Natural killer cell treated with Interleukin-12 subunit alpha and Interleukin-12 subunit beta and Interleukin-15 and Interleukin-18, amount 100 ng/mL, for 72 hours (primary cell): Measurements from ENCODE around the gene ARHGAP27. TPM values are rescaled to one million over a fixed set of nuclear protein-coding genes. Genes with fewer than 3 reads are reported as not detected.
"Not testable (repeated sequence)": the region's sequence is repeated elsewhere in the genome, so short reads cannot be mapped to it uniquely, and the experiment has no call there.

ENCODE experiments used
- ATAC-seq, 2 donors: fragments of 150-1000 bp; cut with Tn5 transposase in 1 of 2; sonication (Bioruptor Pico), chemical (Tn5 transposase) in 1 of 2; 2 replicates each; pipeline ENCODE4 v1.10.0; 2021
- DNase-seq: peaks from one replicate; pipeline ENCODE4 v3.0.0; 2022; ENCODE audit warnings: low spot score
- H3K27ac Mint-ChIP-seq, 2 donors: 1 replicate in 1 of 2; 2 replicates in 1 of 2; pipeline ENCODE4 v1.8.0; 2022; ENCODE audit warnings: mixed read lengths in 2 of 2, mild to moderate bottlenecking in 1 of 2, moderate library complexity in 1 of 2
- H3K27me3 Mint-ChIP-seq, 2 donors: 1 replicate in 1 of 2; 2 replicates in 1 of 2; pipeline ENCODE4 v1.8.0; 2022; ENCODE audit warnings: mixed read lengths in 2 of 2
- H3K36me3 Mint-ChIP-seq: one replicate; pipeline ENCODE4 v1.8.0; 2022; ENCODE audit warnings: mixed read lengths
- H3K4me1 Mint-ChIP-seq, 2 donors: 1 replicate in 1 of 2; 2 replicates in 1 of 2; pipeline ENCODE4 v1.8.0; 2022; ENCODE audit warnings: low read depth in 2 of 2, mixed read lengths in 2 of 2, mild to moderate bottlenecking in 1 of 2
- H3K4me3 Mint-ChIP-seq: one replicate; pipeline ENCODE4 v1.8.0; 2022; ENCODE audit warnings: mixed read lengths
- H3K9me3 Mint-ChIP-seq: 2 replicates; pipeline ENCODE4 v1.8.0; 2022; ENCODE audit warnings: mixed read lengths
- total RNA-seq, 2 donors: library from RNA; stranded (reverse); gene quantifications; one replicate each; pipeline ENCODE4 v1.2.3, GENCODE V29; 2022

Gene ARHGAP27
- total RNA-seq, 2 donors from 2014 or later, result 79.1 to 102 TPM

GRCh38 chr17:45452329-45453224 lies 19.9 kb upstream of the ARHGAP27 start:
- H3K4me1 Mint-ChIP-seq, result peaks cover 15 to 21% of the 10 kb centered on the region in 2 donors
- not testable (repeated sequence) for DNase-seq, H3K9me3 Mint-ChIP-seq, H3K27ac Mint-ChIP-seq, H3K4me3 Mint-ChIP-seq, H3K27me3 Mint-ChIP-seq, ATAC-seq, H3K36me3 Mint-ChIP-seq

DNA sequence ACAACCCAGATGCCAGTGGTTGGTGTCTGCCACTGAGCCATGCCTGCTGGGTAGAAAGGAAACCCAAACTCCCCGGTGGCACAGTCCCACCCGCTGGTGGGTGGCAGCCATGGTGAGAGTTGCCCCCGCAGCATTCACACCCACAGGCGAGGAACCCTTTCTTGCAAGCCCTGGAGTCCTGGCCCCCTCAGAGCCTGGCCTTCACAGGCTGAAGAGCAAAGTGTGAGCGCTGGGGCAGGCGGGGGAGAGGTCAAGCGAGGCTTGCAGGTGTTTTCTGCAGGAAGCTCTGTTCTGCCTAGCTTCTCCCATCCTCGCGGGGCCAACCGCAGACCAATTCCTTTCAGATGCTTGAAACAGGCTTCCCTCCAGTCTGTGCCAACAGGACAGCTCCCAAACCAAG lies 19.0 kb upstream of the ARHGAP27 start:
- not testable (repeated sequence) for H3K4me3 Mint-ChIP-seq, H3K36me3 Mint-ChIP-seq, H3K9me3 Mint-ChIP-seq, H3K27me3 Mint-ChIP-seq, H3K27ac Mint-ChIP-seq, DNase-seq
- peak; percentile 56 to 80 for ATAC-seq
- H3K4me1 Mint-ChIP-seq, result peaks cover 15 to 21% of the 10 kb centered on the region in 2 donors

DNA sequence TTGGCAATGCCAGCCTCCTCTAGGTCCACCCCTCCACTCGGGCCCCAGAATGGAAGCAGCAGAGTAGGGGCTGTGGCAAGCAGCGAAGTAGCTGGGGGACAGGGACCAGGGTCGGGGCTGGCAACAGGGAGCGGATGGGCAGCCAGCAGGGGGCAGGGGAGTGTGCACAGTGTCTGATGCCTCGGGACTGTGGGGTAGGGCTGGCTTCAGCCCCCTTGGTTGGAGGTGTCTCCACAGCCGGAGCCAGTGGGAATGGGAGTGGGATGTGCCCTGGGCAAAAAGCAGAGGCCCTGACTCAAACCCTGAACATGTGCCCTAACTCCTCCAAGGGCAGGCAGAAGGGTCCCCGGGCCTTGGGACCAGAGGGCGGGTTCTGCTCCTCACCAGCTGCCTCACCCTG lies 18.5 kb upstream of the ARHGAP27 start:
- Mint-ChIP-seq H3K9me3 (no peaks in the 10 kb centered on the region), H3K27me3 (no peaks in the 10 kb centered on the region), H3K27ac (no peak overlapping the region), H3K4me1 (peaks cover 15 to 21% of the 10 kb centered on the region in 2 donors), H3K36me3 (no peaks in the 10 kb centered on the region), H3K4me3 (no peak overlapping the region)
- no peak for DNase-seq
- ATAC-seq, result peak in 1 of 2 donors; percentile 57

DNA sequence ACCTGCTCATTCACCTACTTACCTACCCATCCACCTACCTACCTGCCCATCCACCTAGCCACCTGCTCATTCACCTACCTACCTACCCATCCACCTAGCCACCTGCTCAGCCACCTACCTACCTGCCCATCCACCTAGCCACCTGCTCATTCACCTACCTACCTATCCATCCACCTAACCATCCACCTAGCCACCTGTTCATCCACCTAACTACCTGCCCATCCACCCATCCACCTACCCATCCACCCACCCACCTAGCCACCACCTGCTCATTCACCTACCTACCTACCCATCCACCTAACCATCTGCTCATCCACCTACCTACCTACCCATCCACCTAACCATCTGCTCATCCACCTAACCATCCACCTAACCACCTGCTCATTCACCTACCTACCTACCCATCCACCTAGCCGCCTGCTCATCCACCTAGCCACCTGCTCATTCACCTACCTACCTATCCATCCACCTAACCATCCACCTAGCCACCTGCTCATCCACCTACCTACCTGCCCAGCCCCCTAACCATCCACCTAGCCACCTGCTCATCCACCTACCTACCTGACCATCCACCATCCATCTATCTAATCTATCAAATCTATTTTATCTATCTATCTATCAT lies 17.1 kb upstream of the ARHGAP27 start:
- H3K4me3 Mint-ChIP-seq, H3K36me3 Mint-ChIP-seq, ATAC-seq, H3K27me3 Mint-ChIP-seq, DNase-seq, H3K9me3 Mint-ChIP-seq: not testable (repeated sequence)
- Mint-ChIP-seq H3K4me1 (peaks cover 21 to 27% of the 10 kb centered on the region in 2 donors), H3K27ac (peak overlapping the region; percentile 25 to 50)

DNA sequence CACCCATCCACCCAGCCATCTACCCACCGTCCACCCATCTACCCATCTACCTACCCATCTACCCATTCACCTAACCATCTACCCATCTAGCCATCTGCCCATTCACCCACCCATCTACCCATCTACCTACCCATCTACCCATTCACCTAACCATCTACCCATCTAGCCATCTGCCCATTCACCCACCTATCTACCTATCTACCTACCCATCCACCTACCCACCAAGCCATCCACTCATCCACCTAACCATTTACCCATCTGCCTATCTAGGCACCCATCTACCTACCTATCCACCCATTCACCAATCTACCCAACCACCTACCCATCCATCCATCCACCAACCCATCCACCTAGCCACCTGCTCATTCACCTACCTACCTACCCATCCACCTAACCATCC lies 16.6 kb upstream of the ARHGAP27 start:
- H3K9me3 Mint-ChIP-seq, H3K36me3 Mint-ChIP-seq, H3K27me3 Mint-ChIP-seq, DNase-seq, H3K4me3 Mint-ChIP-seq, H3K27ac Mint-ChIP-seq, ATAC-seq: not testable (repeated sequence)
- peaks cover 18 to 23% of the 10 kb centered on the region in 2 donors for H3K4me1 Mint-ChIP-seq

DNA sequence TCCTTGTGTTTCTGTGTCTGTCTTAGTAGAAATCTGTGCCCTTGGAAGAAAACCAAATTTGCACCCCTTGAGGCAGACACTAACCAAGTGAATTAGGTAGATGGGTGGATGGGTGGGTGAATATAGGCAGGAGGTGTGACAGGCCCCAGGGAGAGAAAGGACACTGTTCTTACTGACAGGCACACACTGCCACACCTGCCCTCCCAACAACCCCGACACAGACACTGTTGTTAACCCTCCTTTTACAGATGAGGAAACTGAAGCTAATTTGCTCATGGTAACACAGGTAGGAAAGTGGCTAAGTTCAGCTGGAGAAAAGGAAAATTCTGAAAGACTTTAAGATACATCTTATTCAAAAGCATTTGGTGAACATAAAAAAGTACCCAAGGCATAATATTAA lies 15.8 kb upstream of the ARHGAP27 start:
- H3K27me3 Mint-ChIP-seq, DNase-seq, H3K4me3 Mint-ChIP-seq, H3K36me3 Mint-ChIP-seq, ATAC-seq, H3K9me3 Mint-ChIP-seq, H3K27ac Mint-ChIP-seq: not testable (repeated sequence)
- peaks cover 18 to 23% of the 10 kb centered on the region in 2 donors for H3K4me1 Mint-ChIP-seq

DNA sequence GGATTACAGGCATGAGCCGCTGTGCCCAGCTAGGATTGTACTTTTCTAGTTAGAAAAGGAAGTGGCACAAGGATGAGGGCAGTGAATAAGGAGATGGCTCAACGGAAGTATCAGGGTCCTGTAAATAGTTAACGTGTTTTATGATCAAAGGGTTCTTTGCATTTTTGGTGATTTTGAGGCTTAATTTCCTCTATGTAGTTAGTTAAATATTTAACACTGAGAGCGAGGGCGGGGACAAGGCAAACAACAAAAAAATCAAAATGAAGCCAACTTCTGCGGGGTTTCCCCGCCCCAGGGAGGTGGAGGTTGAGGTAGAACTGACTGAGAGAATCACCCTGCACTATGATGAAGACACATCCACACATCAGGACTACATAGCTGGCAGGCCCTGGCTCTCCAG lies 15.4 kb upstream of the ARHGAP27 start:
- not testable (repeated sequence) for DNase-seq, H3K36me3 Mint-ChIP-seq, ATAC-seq, H3K27me3 Mint-ChIP-seq, H3K9me3 Mint-ChIP-seq, H3K27ac Mint-ChIP-seq, H3K4me3 Mint-ChIP-seq
- peaks cover 18 to 23% of the 10 kb centered on the region in 2 donors for H3K4me1 Mint-ChIP-seq

DNA sequence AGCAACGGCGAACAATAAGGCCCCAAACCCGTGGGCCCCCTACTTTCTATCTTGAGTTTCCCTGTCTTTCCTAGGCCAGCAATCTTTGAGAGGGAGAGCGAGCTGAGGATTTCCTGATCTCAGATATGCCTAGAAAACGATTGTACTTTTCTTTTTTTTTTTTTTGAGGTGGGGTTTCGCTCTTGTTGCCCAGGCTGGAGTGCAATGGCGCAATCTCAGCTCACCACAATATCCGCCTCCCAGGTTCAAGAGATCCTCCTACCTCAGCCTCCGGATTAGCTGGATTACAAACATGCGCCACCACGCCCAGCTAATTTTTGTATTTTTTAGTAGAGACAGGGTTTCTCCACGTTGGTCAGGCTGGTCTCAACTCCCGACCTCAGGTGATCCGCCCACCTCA lies 15.0 kb upstream of the ARHGAP27 start:
- not testable (repeated sequence) for H3K27ac Mint-ChIP-seq, H3K36me3 Mint-ChIP-seq, DNase-seq, H3K27me3 Mint-ChIP-seq, ATAC-seq, H3K4me3 Mint-ChIP-seq, H3K9me3 Mint-ChIP-seq
- peaks cover 18 to 20% of the 10 kb centered on the region in 2 donors for H3K4me1 Mint-ChIP-seq

GRCh38 chr17:45446872-45447625 lies 14.4 kb upstream of the ARHGAP27 start:
- not testable (repeated sequence) for H3K4me3 Mint-ChIP-seq, H3K36me3 Mint-ChIP-seq, DNase-seq, H3K27ac Mint-ChIP-seq, ATAC-seq, H3K9me3 Mint-ChIP-seq, H3K27me3 Mint-ChIP-seq
- peaks cover 18% of the 10 kb centered on the region in 2 donors for H3K4me1 Mint-ChIP-seq

GRCh38 chr17:45445901-45446743 lies 13.5 kb upstream of the ARHGAP27 start:
- Mint-ChIP-seq H3K4me3 (peak overlapping the region; percentile 69), H3K4me1 (peaks cover 18 to 21% of the 10 kb centered on the region in 2 donors), H3K27ac (peak overlapping the region; percentile 70 to 95)
- ATAC-seq, result peak; percentile 92 to 96
- H3K9me3 Mint-ChIP-seq, DNase-seq, H3K27me3 Mint-ChIP-seq, H3K36me3 Mint-ChIP-seq: not testable (repeated sequence)

DNA sequence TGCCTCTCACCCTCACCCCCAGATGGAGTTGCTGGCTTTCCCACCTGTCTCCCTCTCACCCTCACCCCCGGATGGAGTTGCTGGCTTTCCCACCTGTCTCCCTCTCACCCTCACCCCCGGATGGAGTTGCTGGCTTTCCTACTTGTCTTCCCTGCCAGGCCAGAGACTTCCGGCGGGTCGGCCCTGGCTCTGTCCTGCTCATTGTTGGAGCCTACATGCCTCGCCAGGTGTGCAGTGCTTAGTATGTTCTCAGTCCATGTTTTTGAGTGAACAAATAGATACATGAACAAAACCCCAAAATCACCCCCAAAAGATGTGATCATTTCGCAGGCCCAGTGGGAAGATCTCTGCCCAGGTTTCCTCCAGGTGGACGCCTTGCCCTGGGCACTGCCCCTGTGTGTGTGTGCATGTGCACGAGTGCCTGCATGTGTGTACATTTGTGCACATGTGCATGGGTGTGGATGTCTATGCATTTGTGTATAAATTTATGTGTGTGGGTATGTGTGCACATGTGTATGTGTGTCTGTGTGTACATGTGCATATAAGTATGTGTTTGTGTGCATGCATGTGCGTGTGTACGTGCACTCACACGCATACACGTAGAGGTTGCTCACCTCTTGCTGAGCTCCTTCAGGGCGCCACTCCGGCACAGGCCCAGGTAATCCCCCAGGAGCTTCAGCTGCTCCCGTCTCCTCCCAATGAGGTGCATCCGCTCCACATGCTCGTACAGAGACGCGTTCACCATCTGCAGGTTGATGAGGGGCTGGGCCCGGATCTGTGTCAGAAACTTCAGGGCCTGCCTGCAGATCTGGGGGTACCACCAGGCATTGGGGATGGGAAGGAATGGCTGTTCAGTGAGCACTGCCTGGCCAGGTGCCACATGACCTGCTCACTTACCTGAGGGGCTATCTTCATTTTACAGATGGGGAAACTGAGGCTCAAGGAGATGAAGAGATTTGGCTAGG lies 12.5 kb upstream of the ARHGAP27 start:
- H3K27me3 Mint-ChIP-seq, H3K9me3 Mint-ChIP-seq, DNase-seq, H3K36me3 Mint-ChIP-seq, H3K4me3 Mint-ChIP-seq, ATAC-seq: not testable (repeated sequence)
- Mint-ChIP-seq H3K4me1 (peaks cover 16 to 19% of the 10 kb centered on the region in 2 donors), H3K27ac (peak overlapping the region; percentile 70 to 95)

DNA sequence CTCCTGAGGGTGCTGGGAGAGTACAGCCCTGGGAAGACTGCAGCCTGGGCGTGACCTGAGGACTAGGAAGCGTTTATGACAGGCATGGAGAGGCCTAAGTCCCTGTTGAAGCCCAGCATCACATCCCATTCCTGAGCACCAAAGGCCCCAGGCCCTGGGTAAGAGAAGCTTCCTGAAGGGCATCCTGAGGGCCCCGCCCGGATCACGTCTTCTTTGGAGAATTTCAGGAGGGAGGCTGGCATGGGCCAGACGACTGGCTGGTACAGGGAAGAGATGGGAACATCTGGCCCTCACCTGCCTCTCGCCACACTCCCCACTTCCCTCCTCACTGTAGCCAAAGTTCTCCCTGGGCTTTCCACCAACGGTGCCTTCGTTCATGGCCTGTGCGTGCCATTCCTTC lies 11.6 kb upstream of the ARHGAP27 start:
- not testable (repeated sequence) for H3K27me3 Mint-ChIP-seq, H3K36me3 Mint-ChIP-seq, DNase-seq, H3K4me3 Mint-ChIP-seq, H3K9me3 Mint-ChIP-seq, ATAC-seq, H3K27ac Mint-ChIP-seq
- H3K4me1 Mint-ChIP-seq, result peaks cover 12 to 14% of the 10 kb centered on the region in 2 donors
